Muscle layer of duodenum (tissue), 2 donors: ENCODE data around the gene ENPP3.

ENCODE experiments used
- H3K27ac ChIP-seq: one replicate; pipeline ENCODE4 v1.7.0; 2013; ENCODE audit warnings: mild to moderate bottlenecking, low read length
- H3K27me3 ChIP-seq: one replicate; pipeline ENCODE4 v1.7.0; 2013; ENCODE audit warnings: low read depth, mild to moderate bottlenecking, control low read depth, low read length
- H3K36me3 ChIP-seq, 2 donors: one replicate each; pipeline ENCODE4 v1.7.0; 2013; ENCODE audit warnings: low read length in 2 of 2, control low read depth in 1 of 2, mild to moderate bottlenecking in 1 of 2; ENCODE audit not compliant: insufficient read depth in 2 of 2, control insufficient read depth in 1 of 2
- H3K4me1 ChIP-seq, 2 donors: one replicate each; pipeline ENCODE4 v1.7.0; 2013; ENCODE audit warnings: low read length in 2 of 2, mild to moderate bottlenecking in 2 of 2, control low read depth in 1 of 2, moderate library complexity in 1 of 2; ENCODE audit not compliant: insufficient read depth in 2 of 2, control insufficient read depth in 1 of 2
- H3K4me3 ChIP-seq, 2 donors: one replicate each; pipeline ENCODE4 v1.7.0; 2013; ENCODE audit warnings: low read length in 2 of 2, low read depth in 1 of 2, mild to moderate bottlenecking in 1 of 2
- H3K9me3 ChIP-seq, 2 donors: one replicate each; pipeline ENCODE4 v1.7.0; 2013; ENCODE audit warnings: low read length in 2 of 2, control low read depth in 1 of 2, mild to moderate bottlenecking in 1 of 2; ENCODE audit not compliant: control insufficient read depth in 1 of 2
- donor health status: healthy.

Gene ENPP3

DNA sequence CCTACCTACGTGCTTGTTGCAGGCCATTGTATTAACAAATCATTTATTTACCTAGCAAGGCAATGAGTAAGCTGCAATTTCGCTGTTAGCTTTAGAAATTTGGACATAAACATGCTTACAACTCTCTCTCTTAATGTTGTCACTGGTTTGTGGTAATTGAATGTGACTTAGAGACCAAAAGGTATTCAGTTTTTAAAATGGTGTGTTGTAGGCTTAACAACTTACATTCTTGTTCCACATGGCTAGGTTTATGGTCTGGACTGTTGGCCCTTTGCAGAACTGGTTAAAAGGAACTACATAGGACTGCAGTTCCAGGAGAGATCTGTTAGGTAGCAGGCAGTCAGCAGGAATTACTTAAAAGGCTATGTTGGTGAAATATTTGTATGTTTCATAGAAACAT is 84.1 kb downstream of the ENPP3 start:
- Histone ChIP-seq H3K27me3 (no peaks in the 10 kb centered on the region), H3K9me3 (no peaks in the 10 kb centered on the region), H3K36me3 (no peaks in the 10 kb centered on the region), H3K27ac (no peak overlapping the region), H3K4me3 (no peak overlapping the region), H3K4me1 (no peaks in the 10 kb centered on the region)

DNA sequence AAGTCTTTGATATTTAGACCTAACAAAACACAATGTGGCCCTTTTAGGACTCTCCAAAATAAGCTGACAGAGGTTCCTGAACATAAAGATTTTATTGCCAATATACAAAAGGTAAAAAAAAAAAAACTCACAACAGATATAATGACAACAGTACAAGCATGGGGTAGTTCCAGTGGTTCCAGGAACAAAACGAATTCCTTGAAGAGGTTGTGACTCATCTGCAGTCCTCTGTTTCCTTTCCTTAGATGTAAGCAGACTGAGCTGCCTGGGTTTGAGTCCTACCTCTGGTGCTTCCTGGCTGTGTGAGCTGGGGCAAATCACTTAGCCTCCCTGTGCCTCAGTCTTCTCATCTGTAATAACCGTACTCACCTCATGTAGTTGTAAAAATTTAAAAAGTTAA is 87.0 kb downstream of the ENPP3 start:
- Histone ChIP-seq H3K9me3 (no peaks in the 10 kb centered on the region), H3K36me3 (no peaks in the 10 kb centered on the region), H3K4me3 (no peak overlapping the region)

DNA sequence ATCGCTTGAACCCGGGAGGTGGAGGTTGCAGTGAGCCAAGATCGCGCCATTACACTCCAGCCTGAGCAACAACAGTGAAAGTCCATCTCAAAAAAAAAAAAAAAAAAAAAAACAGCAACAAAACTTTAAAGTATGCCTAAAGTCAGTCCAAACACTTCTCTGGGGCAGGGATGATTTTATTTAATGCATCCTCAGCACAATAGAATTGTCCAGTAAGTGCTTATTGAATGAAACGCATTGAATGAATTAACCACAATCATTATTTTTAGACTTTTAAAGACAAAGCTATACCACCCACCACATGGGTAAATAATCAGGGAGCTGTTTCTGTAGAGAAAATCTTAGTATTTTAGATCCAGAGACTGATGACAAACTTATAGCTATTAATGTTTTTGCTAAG is 90.4 kb downstream of the ENPP3 start:
- Histone ChIP-seq H3K9me3 (no peaks in the 10 kb centered on the region), H3K36me3 (no peaks in the 10 kb centered on the region), H3K4me1 (no peaks in the 10 kb centered on the region), H3K27me3 (no peaks in the 10 kb centered on the region), H3K27ac (no peak overlapping the region), H3K4me3 (no peak overlapping the region)

More for the DNA sequence above, 87.0 kb downstream of the ENPP3 start:
- Histone ChIP-seq H3K4me1 (no peaks in the 10 kb centered on the region), H3K27ac (no peak overlapping the region), H3K27me3 (no peaks in the 10 kb centered on the region)

DNA sequence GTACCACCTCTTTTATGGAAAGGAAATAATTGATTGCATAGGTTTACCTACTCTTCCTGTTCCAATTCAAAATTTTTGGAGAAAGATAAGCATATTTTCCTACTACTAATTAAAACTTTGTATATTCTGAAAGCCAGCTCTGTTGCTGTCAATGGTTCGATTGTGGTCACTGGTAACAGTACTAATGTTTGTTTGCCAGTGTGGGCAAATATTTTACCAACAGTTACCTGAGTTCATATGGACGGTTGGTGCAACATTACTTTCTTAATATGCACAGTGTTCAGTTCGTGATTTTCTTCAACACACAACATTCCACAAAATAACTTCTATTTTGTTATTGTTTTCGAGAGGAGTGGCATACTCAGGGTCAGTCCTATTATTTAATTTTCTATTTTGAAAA is 90.8 kb downstream of the ENPP3 start:
- H3K27ac ChIP-seq: no peak overlapping the region
- H3K36me3 ChIP-seq: no peaks in the 10 kb centered on the region
- no peak overlapping the region for H3K4me3 ChIP-seq
- no peaks in the 10 kb centered on the region for H3K27me3 ChIP-seq
- H3K9me3 ChIP-seq: no peaks in the 10 kb centered on the region
- no peaks in the 10 kb centered on the region for H3K4me1 ChIP-seq

DNA sequence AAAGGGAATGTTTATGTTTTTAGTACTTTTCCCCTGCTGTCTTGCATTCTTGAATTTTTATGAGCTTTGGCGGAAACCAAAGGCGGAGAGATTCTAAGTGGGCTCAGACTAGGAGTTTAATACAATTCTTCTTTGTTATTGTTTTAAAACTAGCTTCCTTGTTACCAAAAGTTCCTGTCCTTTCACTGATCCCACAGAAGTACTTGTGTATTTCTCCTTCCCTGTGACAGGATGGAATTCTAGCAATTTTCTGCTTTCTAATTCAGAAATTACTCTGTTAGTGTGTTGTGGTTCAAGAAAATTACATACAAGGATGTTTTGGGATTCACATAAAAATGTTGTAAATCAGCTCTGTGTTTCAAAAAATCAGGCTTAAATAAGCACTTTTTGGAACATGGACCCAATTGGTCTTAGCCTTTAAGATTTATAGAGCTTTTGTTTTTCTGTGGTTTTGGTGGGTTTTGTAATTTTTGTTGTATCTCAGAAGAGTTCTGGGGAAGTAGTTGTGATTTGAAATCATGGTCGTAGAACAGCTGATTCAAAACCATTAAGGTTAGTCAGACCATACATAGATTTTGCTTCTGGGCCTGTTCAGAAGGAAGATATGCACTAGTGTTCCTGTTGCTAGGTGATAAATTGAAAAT is 91.3 kb downstream of the ENPP3 start:
- Histone ChIP-seq H3K36me3 (no peaks in the 10 kb centered on the region), H3K4me3 (no peak overlapping the region), H3K27ac (no peak overlapping the region), H3K9me3 (no peaks in the 10 kb centered on the region), H3K27me3 (no peaks in the 10 kb centered on the region), H3K4me1 (no peaks in the 10 kb centered on the region)

DNA sequence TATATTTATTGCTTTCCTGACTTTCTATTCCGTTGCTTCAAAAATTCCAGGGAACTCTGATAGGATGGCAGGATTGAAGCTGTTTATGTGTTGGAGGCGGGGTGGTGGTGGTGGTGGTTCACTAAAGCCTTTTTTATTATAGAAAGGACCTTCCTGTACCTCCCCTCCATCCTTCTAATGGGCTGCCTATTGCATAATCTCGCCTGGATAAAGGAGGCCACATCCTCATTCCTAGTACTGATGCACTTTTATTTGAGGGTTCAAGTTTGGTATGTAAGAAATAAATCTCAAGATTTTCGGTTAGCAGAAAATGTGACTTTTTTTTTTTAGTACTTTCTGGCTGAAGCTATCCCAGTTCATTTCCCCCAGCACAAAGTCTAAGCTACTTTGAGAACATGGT is 92.4 kb downstream of the ENPP3 start:
- H3K27ac ChIP-seq: no peak overlapping the region
- H3K4me1 ChIP-seq: no peaks in the 10 kb centered on the region

DNA sequence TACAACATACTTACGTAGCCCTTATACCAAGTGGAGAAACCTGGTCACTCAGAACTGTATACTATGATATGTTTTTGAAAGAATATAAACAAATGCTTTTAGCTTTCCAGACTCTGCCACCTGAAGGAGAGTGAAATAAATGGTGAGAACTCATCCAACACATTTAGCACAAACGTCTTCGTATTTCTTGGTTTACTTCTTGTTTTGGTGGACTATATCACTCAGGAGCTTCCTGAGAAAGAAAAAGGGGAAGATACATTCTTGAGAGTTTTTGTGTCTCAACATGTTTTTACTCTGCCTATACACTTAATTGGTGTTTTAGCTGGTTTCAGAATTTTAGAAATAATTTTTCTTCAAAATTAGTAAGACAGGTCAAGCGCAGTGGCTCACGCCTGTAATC is 93.2 kb downstream of the ENPP3 start:
- Histone ChIP-seq H3K27me3 (no peaks in the 10 kb centered on the region), H3K4me3 (no peak overlapping the region)

More for the DNA sequence above, 92.4 kb downstream of the ENPP3 start:
- Histone ChIP-seq H3K36me3 (peaks cover 0 to 3% of the 10 kb centered on the region in 2 donors), H3K27me3 (no peaks in the 10 kb centered on the region), H3K9me3 (no peaks in the 10 kb centered on the region), H3K4me3 (no peak overlapping the region)

DNA sequence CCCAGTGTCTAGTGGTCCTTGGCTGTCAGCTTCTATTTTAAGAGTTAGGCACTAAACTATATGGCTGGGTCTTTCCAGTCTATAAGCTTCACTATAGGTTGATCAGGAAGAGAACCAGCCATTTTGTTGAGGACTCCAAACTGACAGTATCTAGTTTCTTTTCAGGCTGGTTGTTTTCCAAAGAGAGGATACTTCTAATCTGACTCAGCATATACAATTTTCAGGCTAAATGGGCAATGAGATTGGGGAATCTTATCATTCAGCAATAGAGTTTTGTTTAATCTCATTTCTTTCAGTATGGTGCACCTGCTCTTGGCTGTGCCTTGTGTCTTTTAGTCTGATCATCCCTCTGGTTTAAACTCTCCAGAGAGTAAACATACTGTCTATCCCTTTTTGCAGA is 94.1 kb downstream of the ENPP3 start:
- no peaks in the 10 kb centered on the region for H3K9me3 ChIP-seq
- no peak overlapping the region for H3K4me3 ChIP-seq
- H3K27ac ChIP-seq: no peak overlapping the region
- no peaks in the 10 kb centered on the region for H3K4me1 ChIP-seq
- no peaks in the 10 kb centered on the region for H3K27me3 ChIP-seq
- peaks cover 0 to 3% of the 10 kb centered on the region in 2 donors for H3K36me3 ChIP-seq

More for the DNA sequence above, 93.2 kb downstream of the ENPP3 start:
- no peaks in the 10 kb centered on the region for H3K4me1 ChIP-seq
- H3K9me3 ChIP-seq: no peaks in the 10 kb centered on the region
- H3K27ac ChIP-seq: no peak overlapping the region
- peaks cover 0 to 3% of the 10 kb centered on the region in 2 donors for H3K36me3 ChIP-seq

DNA sequence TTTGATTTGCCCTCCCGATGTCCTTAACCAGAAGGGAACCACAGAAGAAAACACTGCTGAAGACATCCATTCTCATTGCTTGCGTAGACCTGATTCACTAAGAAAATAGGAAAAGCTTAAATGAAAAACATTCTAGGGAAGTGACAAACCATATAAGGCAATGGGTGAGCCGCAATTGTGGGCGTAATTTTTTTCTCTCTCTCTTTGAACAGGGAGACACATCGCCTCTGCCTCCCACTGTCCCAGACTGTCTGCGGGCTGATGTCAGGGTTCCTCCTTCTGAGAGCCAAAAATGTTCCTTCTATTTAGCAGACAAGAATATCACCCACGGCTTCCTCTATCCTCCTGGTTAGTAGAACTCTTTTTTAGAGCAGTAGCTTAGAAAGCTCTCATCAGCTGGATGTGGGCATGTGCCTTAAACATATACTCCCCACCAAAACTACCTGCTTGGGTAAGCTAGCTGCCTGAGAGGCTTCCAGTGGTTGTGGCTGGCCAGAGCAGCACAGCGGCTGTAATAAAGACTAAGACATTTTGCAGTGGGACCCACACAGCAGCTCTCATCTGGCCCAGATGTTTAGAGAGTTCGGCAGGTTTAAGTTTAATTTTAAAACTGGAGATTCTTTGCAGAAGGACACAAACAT is 96.4 kb downstream of the ENPP3 start:
- Histone ChIP-seq H3K4me3 (no peak overlapping the region), H3K4me1 (no peaks in the 10 kb centered on the region), H3K27me3 (no peaks in the 10 kb centered on the region), H3K27ac (no peak overlapping the region), H3K36me3 (peaks cover 0 to 3% of the 10 kb centered on the region in 2 donors), H3K9me3 (no peaks in the 10 kb centered on the region)

DNA sequence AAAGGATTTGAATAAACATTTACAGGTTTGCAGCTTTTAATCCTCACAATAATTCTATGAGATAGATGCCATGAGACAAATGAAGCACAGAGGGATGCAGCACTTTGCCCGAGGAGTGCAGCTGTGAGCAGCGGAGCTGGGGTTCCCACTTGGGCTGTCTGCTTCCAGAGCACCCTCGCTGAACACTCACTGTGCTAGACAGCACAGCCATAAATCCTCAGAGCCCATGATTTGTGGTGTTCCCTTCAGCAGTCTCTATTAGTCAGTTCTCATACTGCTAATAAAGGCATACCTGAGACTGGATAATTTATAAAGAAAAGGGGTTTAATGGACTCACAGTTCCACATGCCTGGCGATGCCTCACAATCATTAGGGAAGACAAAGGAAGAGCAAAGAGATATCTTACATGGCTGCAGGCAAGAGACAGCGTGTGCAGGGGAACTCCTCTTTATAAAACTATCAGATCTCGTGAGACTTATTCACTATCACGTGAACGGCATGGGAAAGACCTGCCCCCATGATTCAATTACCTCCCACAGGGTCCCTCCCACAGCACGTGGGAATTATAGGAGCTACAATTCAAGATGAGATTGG is 99.0 kb downstream of the ENPP3 start:
- Histone ChIP-seq H3K9me3 (no peaks in the 10 kb centered on the region), H3K4me3 (no peak overlapping the region), H3K27me3 (no peaks in the 10 kb centered on the region), H3K4me1 (no peaks in the 10 kb centered on the region), H3K36me3 (peaks cover 0 to 3% of the 10 kb centered on the region in 2 donors), H3K27ac (no peak overlapping the region)

DNA sequence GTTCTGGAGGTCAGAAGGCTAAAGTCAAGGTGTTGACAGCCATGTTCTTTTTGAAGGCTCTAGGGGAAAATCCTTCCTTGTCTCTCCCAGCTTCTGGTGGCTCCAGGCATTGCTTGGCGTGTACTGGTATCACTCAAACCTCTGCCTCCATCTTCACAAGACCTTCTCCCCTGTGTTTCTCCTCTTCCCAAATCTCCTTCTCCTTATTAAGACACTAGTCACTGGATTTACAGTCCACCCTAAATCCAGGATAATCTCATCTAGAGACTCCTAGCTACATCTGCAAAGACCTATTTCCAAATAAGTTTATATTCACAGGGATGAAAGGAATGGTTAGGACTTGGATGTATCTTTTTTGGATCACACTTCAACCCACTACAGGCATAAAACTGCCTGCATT is 99.7 kb downstream of the ENPP3 start:
- no peak overlapping the region for H3K4me3 ChIP-seq
- H3K27ac ChIP-seq: no peak overlapping the region
- H3K4me1 ChIP-seq: no peaks in the 10 kb centered on the region
- H3K27me3 ChIP-seq: no peaks in the 10 kb centered on the region
- H3K36me3 ChIP-seq: peaks cover 0 to 3% of the 10 kb centered on the region in 2 donors
- no peaks in the 10 kb centered on the region for H3K9me3 ChIP-seq
